B cell (primary cell): ENCODE data around the gene PREP.

ENCODE experiments used
- CTCF ChIP-seq: fragments of 200-600 bp; IDR thresholded peaks from one replicate; pipeline ENCODE4 v1.8.0; 2022; ENCODE audit warnings: antibody characterized with exemption, mild to moderate bottlenecking
- EZH2 ChIP-seq: IDR thresholded peaks from 2 replicates; pipeline ENCODE4 v1.6.1; 2012; ENCODE audit warnings: borderline replicate concordance, low read depth, mild to moderate bottlenecking, moderate library complexity, low read length; ENCODE audit not compliant: insufficient read depth, poor library complexity, severe bottlenecking

DNA sequence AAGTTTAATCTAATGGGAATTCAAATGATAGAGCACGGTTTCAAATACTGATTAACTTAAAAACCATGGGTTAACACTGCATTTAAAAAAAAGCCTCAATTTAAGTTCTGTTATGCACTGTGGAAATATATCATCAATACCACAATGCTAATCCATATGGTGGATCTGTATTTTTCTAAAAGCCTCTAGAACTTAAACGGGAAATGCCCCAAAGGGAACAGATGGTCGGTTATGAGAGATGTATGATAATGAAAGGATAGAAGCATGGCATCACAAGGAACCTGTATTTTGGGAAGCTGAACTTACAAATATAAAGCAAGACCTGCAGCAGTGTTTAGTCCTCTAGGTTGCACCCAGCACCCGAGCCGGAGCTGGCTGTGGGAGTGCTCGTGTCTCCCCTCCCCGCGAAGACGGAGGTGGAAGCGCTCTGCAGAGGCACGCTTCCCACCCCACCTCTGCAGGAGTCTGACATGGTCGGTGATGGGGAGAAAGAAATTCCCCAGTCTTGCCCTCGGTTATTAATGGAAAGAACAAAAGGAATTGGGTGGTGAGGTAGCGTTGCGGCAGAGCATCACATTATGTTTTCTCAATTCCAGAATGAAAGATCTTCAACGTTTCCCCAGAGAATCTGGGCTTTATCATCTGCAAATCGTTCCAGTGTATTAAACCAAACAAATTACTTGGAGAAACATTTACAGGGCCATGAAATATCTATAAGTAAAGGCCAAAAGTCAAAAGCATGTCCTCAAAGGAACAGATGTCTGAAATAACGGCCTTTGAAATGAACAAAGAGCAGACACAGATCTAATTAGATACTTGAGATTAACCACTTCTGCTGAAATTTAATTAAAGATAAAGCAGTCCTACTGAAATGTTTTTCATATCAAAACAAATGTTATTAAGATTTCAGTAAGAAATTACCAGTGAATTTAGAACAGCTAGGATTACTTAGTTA is 120.0 kb downstream of the PREP start:
- no peak for TF ChIP-seq CTCF
- TF ChIP-seq EZH2, result no peak
